Measurements from ENCODE around the gene C1orf159. TPM values are rescaled to one million over a fixed set of nuclear protein-coding genes. Genes with fewer than 3 reads are reported as not detected.
A peak's percentile ranks its signal among the peaks of the same experiment; 100 is the strongest.

C1orf159 gene
- total and polyA plus RNA-seq, 9 of the 15 experiments (the other 6 are each of a cell fraction or from before 2014, with no cell fraction given) = 0.28 to 54.9 (median 10.6) TPM

GRCh38 chr1:1157426-1157913 lies 41.6 kb upstream of the C1orf159 start (continued):
- TF ChIP-seq JUN (IDR thresholded peaks at IDR 0.05; ENCODE audit: borderline replicate concordance, low read depth, low read length) = no peak
- TF ChIP-seq JUN (CRISPR knock-in tag; IDR thresholded peaks at IDR 0.05; ENCODE audit: borderline replicate concordance) = 0 out of 2 replicates have a peak, but pooled peaks have one; percentile 20
- TF ChIP-seq ZBTB40 (IDR thresholded peaks at IDR 0.05) = peak; percentile 69
- TF ChIP-seq ZBTB40 (CRISPR knock-in tag; IDR thresholded peaks at IDR 0.05) = no peak
- TF ChIP-seq HIVEP1 (CRISPR knock-in tag; IDR thresholded peaks at IDR 0.05) = 0 out of 2 replicates have a peak, but pooled peaks have one; percentile 2
- 0 out of 2 replicates have a peak, but pooled peaks have one; percentile 79 for TF ChIP-seq NFRKB (IDR thresholded peaks at IDR 0.05; ENCODE audit: low read depth)
- peak; percentile 70 for TF ChIP-seq L3MBTL2 (IDR thresholded peaks at IDR 0.05)
- TF ChIP-seq PHF8 (IDR thresholded peaks at IDR 0.05; ENCODE audit: borderline replicate concordance, low read length) = peak; percentile 88
- 0 out of 2 replicates have a peak, but pooled peaks have one; percentile 89 for TF ChIP-seq GTF2E2 (tag; IDR thresholded peaks at IDR 0.05)
- TF ChIP-seq HMGN3 (IDR thresholded peaks at IDR 0.05; ENCODE audit: borderline replicate concordance, extremely low read depth, insufficient read length, low read depth, low read length) = peak; percentile 43
- TF ChIP-seq KDM5B (IDR thresholded peaks at IDR 0.05; ENCODE audit: insufficient replicate concordance, low read depth, low read length) = peak; percentile 82
- peak; percentile 20; the same call in 1 of the 2 replicates for TF ChIP-seq RB1 (IDR thresholded peaks at IDR 0.05; ENCODE audit: low read depth)
- TF ChIP-seq ZNF830 (CRISPR knock-in tag; IDR thresholded peaks at IDR 0.05) = peak; percentile 96; the same call in 1 of the 2 replicates
- TF ChIP-seq DPF2 (IDR thresholded peaks at IDR 0.05) = peak; percentile 25; the same call in 1 of the 2 replicates
- TF ChIP-seq IFI16 (CRISPR knock-in tag; IDR thresholded peaks at IDR 0.05) = peak; percentile 12; the same call in 1 of the 2 replicates
- TF ChIP-seq CBX3 (IDR thresholded peaks at IDR 0.05; ENCODE audit: borderline replicate concordance in 1 of 2, low read length in 2 of 2) = peak in 1 of 2 experiments; percentile 62; a peak in 1 of 3 replicates
- no peak for TF ChIP-seq ZNF217 (CRISPR knock-in tag; IDR thresholded peaks at IDR 0.05)
- 0 out of 4 replicates have a peak, but pooled peaks of 1 of the 2 experiments have one; percentile 21 for TF ChIP-seq SRF (CRISPR knock-in tag; IDR thresholded peaks at IDR 0.05)
